Right atrium auricular region (tissue), 2 donors: ENCODE data around the gene ARV1. TPM values are rescaled to one million over a fixed set of nuclear protein-coding genes. Genes with fewer than 3 reads are reported as not detected.
"Not testable (repeated sequence)": the region's sequence is repeated elsewhere in the genome, so short reads cannot be mapped to it uniquely, and the experiment has no call there.

ENCODE experiments used
- DNase-seq: peaks from one replicate; pipeline ENCODE4 v3.0.0-alpha.2; 2019; ENCODE audit warnings: low spot score
- H3K27ac ChIP-seq, 2 donors: fragments of 200-600 bp; sonication (generic); 1 replicate in 1 of 2; 2 replicates in 1 of 2; pipeline ENCODE4 v1.5.1; 2016 to 2019
- H3K27me3 ChIP-seq, 2 donors: fragments of 200-600 bp; sonication (generic); one replicate each; pipeline versions ENCODE4 v1.5.1 to v1.6.0; 2017 to 2019
- H3K36me3 ChIP-seq: fragments of 200-600 bp; sonication (generic); one replicate; pipeline ENCODE4 v1.5.1; 2016
- H3K4me1 ChIP-seq, 2 donors: fragments of 200-600 bp; sonication (generic); one replicate each; pipeline versions ENCODE4 v1.5.1 to v1.6.0; 2017 to 2019
- H3K4me3 ChIP-seq, 2 donors: fragments of 200-600 bp; sonication (generic); 1 replicate in 1 of 2; 2 replicates in 1 of 2; pipeline ENCODE4 v1.5.1; 2017 to 2019; ENCODE audit warnings: mild to moderate bottlenecking in 1 of 2, moderate library complexity in 1 of 2
- H3K9me3 ChIP-seq, 2 donors: fragments of 200-600 bp; sonication (generic); one replicate each; pipeline ENCODE4 v1.5.1; 2019
- total RNA-seq, 2 donors: library from RNA; depleted of rRNA; stranded (reverse); fragments of >200 nt; gene quantifications; one replicate each; pipeline ENCODE4 v1.1.0, GENCODE V29; 2016
- TF ChIP-seq, protein P1 (sequence below), 2 donors: fragments of 200-600 bp; sonication (generic); IDR thresholded peaks; one replicate each; pipeline ENCODE4 v1.5.1; 2019; ENCODE audit warnings: antibody characterized with exemption in 2 of 2

The ARV1 gene
- total RNA-seq, 2 donors from 2014 or later: 19.6 to 36.5 TPM

DNA sequence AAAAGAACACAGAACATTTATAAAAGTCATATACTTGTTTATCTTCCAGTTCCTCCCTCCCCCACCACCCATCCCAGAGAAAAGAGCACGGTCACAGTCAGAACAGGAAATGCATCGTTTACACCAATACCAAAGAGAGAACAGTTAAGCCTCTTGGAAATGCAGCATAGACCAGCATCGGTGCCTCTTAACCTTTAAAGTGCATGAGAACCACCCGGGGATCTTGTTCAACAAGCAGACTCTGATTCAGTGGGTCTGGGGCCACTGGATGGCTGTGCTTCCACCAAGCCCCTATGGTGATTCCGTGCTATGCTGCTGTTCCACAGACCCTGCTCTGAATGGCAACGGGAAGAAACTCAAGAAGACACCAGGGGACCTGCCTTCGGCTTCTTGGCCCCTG, 41.9 kb downstream of the ARV1 start:
- Histone ChIP-seq H3K27ac (peak overlapping the region; percentile 39), H3K4me3 (no peak overlapping the region), H3K9me3 (no peaks in the 10 kb centered on the region), H3K36me3 (no peaks in the 10 kb centered on the region), H3K4me1 (peaks cover 0 to 9% of the 10 kb centered on the region in 2 donors), H3K27me3 (no peaks in the 10 kb centered on the region)
- TF ChIP-seq, protein P1, sequence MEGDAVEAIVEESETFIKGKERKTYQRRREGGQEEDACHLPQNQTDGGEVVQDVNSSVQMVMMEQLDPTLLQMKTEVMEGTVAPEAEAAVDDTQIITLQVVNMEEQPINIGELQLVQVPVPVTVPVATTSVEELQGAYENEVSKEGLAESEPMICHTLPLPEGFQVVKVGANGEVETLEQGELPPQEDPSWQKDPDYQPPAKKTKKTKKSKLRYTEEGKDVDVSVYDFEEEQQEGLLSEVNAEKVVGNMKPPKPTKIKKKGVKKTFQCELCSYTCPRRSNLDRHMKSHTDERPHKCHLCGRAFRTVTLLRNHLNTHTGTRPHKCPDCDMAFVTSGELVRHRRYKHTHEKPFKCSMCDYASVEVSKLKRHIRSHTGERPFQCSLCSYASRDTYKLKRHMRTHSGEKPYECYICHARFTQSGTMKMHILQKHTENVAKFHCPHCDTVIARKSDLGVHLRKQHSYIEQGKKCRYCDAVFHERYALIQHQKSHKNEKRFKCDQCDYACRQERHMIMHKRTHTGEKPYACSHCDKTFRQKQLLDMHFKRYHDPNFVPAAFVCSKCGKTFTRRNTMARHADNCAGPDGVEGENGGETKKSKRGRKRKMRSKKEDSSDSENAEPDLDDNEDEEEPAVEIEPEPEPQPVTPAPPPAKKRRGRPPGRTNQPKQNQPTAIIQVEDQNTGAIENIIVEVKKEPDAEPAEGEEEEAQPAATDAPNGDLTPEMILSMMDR (IDR thresholded peaks at IDR 0.05): no peak
- DNase-seq: no peak

DNA sequence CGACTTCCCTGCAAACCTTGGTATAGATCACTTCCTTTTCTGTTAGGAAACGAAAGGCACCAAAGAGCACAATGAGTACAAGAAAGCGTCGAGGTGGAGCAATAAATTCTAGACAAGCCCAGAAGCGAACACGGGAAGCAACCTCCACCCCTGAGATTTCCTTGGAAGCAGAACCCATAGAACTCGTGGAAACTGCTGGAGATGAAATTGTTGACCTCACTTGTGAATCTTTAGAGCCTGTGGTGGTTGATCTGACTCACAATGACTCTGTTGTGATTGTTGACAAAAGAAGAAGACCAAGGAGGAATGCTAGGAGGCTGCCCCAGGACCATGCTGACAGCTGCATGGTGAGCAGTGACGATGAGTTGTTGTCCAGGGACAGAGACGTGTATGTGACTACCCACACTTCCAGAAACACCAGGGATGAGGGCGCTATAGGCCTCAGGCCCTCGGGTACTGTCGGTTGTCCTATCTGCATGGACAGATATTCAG, 42.7 kb downstream of the ARV1 start:
- Histone ChIP-seq H3K36me3 (no peaks in the 10 kb centered on the region), H3K4me3 (no peak overlapping the region), H3K9me3 (no peaks in the 10 kb centered on the region), H3K27me3 (no peaks in the 10 kb centered on the region), H3K4me1 (peaks cover 0 to 9% of the 10 kb centered on the region in 2 donors), H3K27ac (peak overlapping the region in 1 of 2 donors; percentile 39)
- DNase-seq: no peak
- TF ChIP-seq, protein P1 (IDR thresholded peaks at IDR 0.05): no peak

DNA sequence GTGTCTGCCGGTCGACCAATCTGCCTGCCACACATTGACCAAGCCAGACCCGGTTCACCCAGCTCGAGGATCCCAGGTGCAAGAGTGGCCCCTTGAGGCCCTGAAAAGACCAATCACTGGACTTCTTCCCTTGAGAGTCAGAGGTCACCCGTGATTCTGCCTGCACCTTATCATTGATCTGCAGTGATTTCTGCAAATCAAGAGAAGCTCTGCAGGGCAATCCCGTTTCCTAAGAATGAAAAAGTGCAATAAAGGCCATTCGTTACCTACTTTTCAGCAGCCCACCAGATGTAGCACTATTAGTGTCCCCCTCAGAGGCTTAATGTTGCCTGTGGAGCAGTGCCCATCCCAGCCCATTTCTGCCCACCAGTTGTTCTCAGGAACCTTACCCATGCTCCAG, 43.6 kb downstream of the ARV1 start:
- not testable (repeated sequence) for H3K36me3 ChIP-seq, H3K4me1 ChIP-seq, H3K4me3 ChIP-seq, H3K27me3 ChIP-seq, H3K9me3 ChIP-seq, DNase-seq, H3K27ac ChIP-seq

DNA sequence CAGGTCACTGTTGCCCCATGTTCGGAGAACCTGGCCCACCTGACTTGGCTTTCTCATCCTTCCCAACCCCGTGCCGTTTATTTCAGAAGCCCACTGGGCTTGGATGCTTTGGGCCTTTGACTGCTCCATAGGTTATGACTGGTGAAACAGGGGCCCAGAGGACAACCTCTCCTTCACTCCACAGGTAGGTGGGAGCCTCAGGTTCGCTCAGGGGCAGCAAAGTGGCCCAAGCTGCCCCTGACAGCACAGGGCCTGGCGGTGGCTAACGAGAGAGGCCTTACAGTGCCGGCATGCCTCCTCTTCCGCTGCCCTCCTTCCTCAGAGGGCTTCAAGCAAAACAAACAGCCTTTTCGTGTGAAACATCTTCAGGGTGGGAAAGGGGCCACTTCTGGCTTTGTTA, 44.3 kb downstream of the ARV1 start:
- no peak overlapping the region for H3K27ac ChIP-seq
- TF ChIP-seq, protein P1 (IDR thresholded peaks at IDR 0.05): no peak

DNA sequence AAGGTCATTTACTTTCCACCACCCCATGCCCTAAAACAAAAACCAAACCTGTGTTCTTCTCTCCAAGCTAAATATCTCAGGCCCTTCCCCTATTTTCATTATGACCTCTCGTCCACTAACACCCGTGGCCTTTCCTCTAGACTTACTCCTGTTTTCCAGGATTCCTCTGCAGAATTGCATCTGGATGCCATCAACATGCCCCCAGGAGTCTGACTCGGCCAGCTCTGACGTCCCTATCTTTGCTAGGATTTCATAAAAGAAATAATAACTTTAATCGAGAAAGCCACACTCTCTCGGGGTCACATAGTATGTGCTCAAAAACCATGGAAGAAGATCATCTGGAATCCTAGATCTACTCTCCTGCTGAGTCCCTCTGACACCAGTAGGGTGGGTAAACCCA, 47.7 kb downstream of the ARV1 start:
- H3K9me3 ChIP-seq: no peaks in the 10 kb centered on the region
- H3K27me3 ChIP-seq: no peaks in the 10 kb centered on the region
- H3K27ac ChIP-seq: no peak overlapping the region
- TF ChIP-seq, protein P1 (IDR thresholded peaks at IDR 0.05): no peak
- H3K36me3 ChIP-seq: no peaks in the 10 kb centered on the region
- H3K4me1 ChIP-seq: no peaks in the 10 kb centered on the region
- DNase-seq: no peak
- H3K4me3 ChIP-seq: no peak overlapping the region

More for the DNA sequence above, 44.3 kb downstream of the ARV1 start:
- Histone ChIP-seq H3K4me1 (peaks cover 0 to 9% of the 10 kb centered on the region in 2 donors), H3K27me3 (no peaks in the 10 kb centered on the region), H3K9me3 (no peaks in the 10 kb centered on the region), H3K36me3 (no peaks in the 10 kb centered on the region), H3K4me3 (no peak overlapping the region)
- DNase-seq: no peak

- DNase-seq: no peak
These were observed 48.4 kb downstream of the ARV1 start for GRCh38 chr1:231027136-231027925.

More at GRCh38 chr1:231027136-231027925, 48.4 kb downstream of the ARV1 start:
- TF ChIP-seq, protein P1 (IDR thresholded peaks at IDR 0.05): no peak
- Histone ChIP-seq H3K36me3 (no peaks in the 10 kb centered on the region), H3K27ac (no peak overlapping the region), H3K4me1 (no peaks in the 10 kb centered on the region), H3K27me3 (no peaks in the 10 kb centered on the region), H3K4me3 (no peak overlapping the region), H3K9me3 (no peaks in the 10 kb centered on the region)
